K562 (cell line): ENCODE data around the gene LIMCH1. TPM values are rescaled to one million over a fixed set of nuclear protein-coding genes. Genes with fewer than 3 reads are reported as not detected.

Source experiments
- ATAC-seq: fragments of 200-7000 bp; cut with Tn5 transposase; 3 replicates; pipeline ENCODE4 v1.9.1; 2020; ENCODE audit warnings: moderate library complexity
- BruUV-seq: library from RNA; stranded (reverse); fragments of 400-500 nt; replicated peaks from 2 replicates; lab custom pipeline; 2021; lab: Mats Ljungman, UMichigan
- CTCF ChIA-PET: fragments of 300-600 bp; formaldehyde crosslinking; extraction: SDS; loops from one replicate; lab custom pipeline; 2021; ENCODE audit warnings: low intra/inter-chr PET ratio; lab: Yijun Ruan, JAX
- POLR2A ChIA-PET: fragments of 300-600, 350-650 bp; sonication (Branson Sonifier 250); formaldehyde crosslinking; extraction: SDS; loops from one replicate; lab custom pipeline; 2021; ENCODE audit warnings: antibody characterized with exemption, inconsistent platforms; lab: Yijun Ruan, JAX
- DNase-seq, 4 experiments: peaks; one replicate each; pipeline versions ENCODE4 v3.0.0 to v3.0.0-alpha.2; 2011 to 2018; ENCODE audit warnings: low spot score in 3 of 4, mixed read lengths in 3 of 4; ENCODE audit errors: extremely low read depth in 1 of 4
- FAIRE-seq: peaks from 2 replicates; lab custom pipeline; 2011; peaks lifted over from hg19 to GRCh38; lab: Jason Lieb, UNC
- H2AFZ ChIP-seq: 2 replicates; pipeline ENCODE4 v1.6.0; 2011; ENCODE audit warnings: low read depth, low read length, control low read depth, inconsistent platforms
- H3K27ac ChIP-seq: fragments of 200-600 bp; 3 replicates; pipeline ENCODE4 v1.8.0; 2011; ENCODE audit warnings: low read depth, mild to moderate bottlenecking, control low read depth, inconsistent platforms, low read length, moderate library complexity, mixed read lengths; ENCODE audit errors: extremely low read depth
- H3K27me3 ChIP-seq, 2 experiments: fragments of 300-600 bp in 1 of 2; 2 replicates in 1 of 2; 3 replicates in 1 of 2; pipeline versions ENCODE4 v1.6.0 to v1.8.0; 2011; ENCODE audit warnings: inconsistent platforms in 2 of 2, low read length in 2 of 2, mild to moderate bottlenecking in 1 of 2, mixed read lengths in 1 of 2, moderate library complexity in 1 of 2; ENCODE audit not compliant: control insufficient read depth in 2 of 2, insufficient read depth in 2 of 2
- H3K36me3 ChIP-seq: fragments of 300-600 bp; 3 replicates; pipeline ENCODE4 v1.8.0; 2011; ENCODE audit warnings: mild to moderate bottlenecking, low read length, inconsistent platforms; ENCODE audit not compliant: control insufficient read depth, insufficient read depth
- H3K4me1 ChIP-seq, 2 experiments: fragments of 200-600 bp in 1 of 2; replicated peaks in 1 of 2; 2 replicates in 1 of 2; 3 replicates in 1 of 2; pipeline versions ENCODE4 v1.5.1 to v1.8.0; 2011; ENCODE audit warnings: inconsistent platforms in 2 of 2, low read length in 2 of 2, mild to moderate bottlenecking in 1 of 2, mixed read lengths in 1 of 2, moderate library complexity in 1 of 2; ENCODE audit not compliant: control insufficient read depth in 2 of 2, insufficient read depth in 2 of 2
- H3K4me2 ChIP-seq: 2 replicates; pipeline ENCODE4 v1.6.1; 2011; ENCODE audit warnings: low read length, control low read depth, inconsistent platforms, mixed read lengths; ENCODE audit not compliant: insufficient read depth
- H3K4me3 ChIP-seq: fragments of 200-600 bp; sonication (generic), shearing (Covaris generic); 2 replicates; pipeline ENCODE4 v1.5.1; 2016; ENCODE audit warnings: control low read depth, inconsistent platforms
- H3K79me2 ChIP-seq: fragments of 200-600 bp; 3 replicates; pipeline ENCODE4 v1.8.0; 2011; ENCODE audit warnings: low read length, inconsistent platforms; ENCODE audit not compliant: control insufficient read depth, insufficient read depth
- H3K9ac ChIP-seq, 2 experiments: 2 replicates each; pipeline versions ENCODE4 v1.6.0 to v1.6.1; 2011; ENCODE audit warnings: low read depth in 2 of 2, low read length in 2 of 2, control low read depth in 1 of 2, inconsistent platforms in 1 of 2, mild to moderate bottlenecking in 1 of 2, mixed read lengths in 1 of 2; ENCODE audit not compliant: insufficient read depth in 1 of 2
- H3K9me1 ChIP-seq: one replicate; pipeline ENCODE4 v1.6.0; 2011; ENCODE audit warnings: inconsistent platforms, mild to moderate bottlenecking, low read length, moderate library complexity; ENCODE audit not compliant: control insufficient read depth, insufficient read depth
- H3K9me3 ChIP-seq: replicated peaks from 2 replicates; pipeline ENCODE4 v1.5.1; 2011; ENCODE audit warnings: low read depth, low read length, inconsistent platforms; ENCODE audit not compliant: control insufficient read depth, insufficient read depth
- H4K20me1 ChIP-seq: replicated peaks from 2 replicates; pipeline ENCODE4 v1.6.1; 2011; ENCODE audit warnings: low read length, inconsistent platforms, mixed read lengths; ENCODE audit not compliant: control insufficient read depth, insufficient read depth
- HNRNPUL1 ChIP-seq: fragments of 200-400 bp; formaldehyde crosslinking; IDR thresholded peaks from 2 replicates; pipeline ENCODE4 v1.6.1; 2017; ENCODE audit warnings: low read length
- NFE2 ChIP-seq: IDR thresholded peaks from 2 replicates; pipeline ENCODE4 v1.6.1; 2014; ENCODE audit warnings: antibody characterized with exemption, low read depth
- STAG1 ChIP-seq: sonication (generic); formaldehyde crosslinking; IDR thresholded peaks from 2 replicates; pipeline ENCODE4 v1.5.0; 2020; ENCODE audit warnings: missing genetic modification reagents, borderline replicate concordance
- STAT6 ChIP-seq: sonication (generic); formaldehyde crosslinking; IDR thresholded peaks from 2 replicates; pipeline ENCODE4 v1.8.1; 2023; ENCODE audit warnings: mild to moderate bottlenecking, missing genetic modification reagents
- TAF15 ChIP-seq: fragments of 200-400 bp; formaldehyde crosslinking; IDR thresholded peaks from 2 replicates; pipeline ENCODE4 v1.6.1; 2017; ENCODE audit warnings: mild to moderate bottlenecking, low read depth, low read length, moderate library complexity
- TEAD4 ChIP-seq, 2 experiments: sonication (generic) in 1 of 2; formaldehyde crosslinking in 1 of 2; IDR thresholded peaks; 2 replicates each; pipeline versions ENCODE4 v1.6.1 to v1.8.0; 2012 to 2022; ENCODE audit warnings: borderline replicate concordance in 1 of 2, inconsistent platforms in 1 of 2, low read length in 1 of 2, mild to moderate bottlenecking in 1 of 2, missing genetic modification reagents in 1 of 2
- ZC3H11A ChIP-seq: IDR thresholded peaks from 2 replicates; pipeline ENCODE4 v1.6.1; 2012; ENCODE audit warnings: low read depth, low read length, improper control_type of control experiment
- WGBS: fragments of 100-300 bp; shearing (Covaris generic); methylation state at CpG from one replicate; pipeline ENCODE4 v1.1.6; 2016; ENCODE audit warnings: low coverage, mixed read lengths; ENCODE audit not compliant: insufficient coverage; ENCODE audit errors: missing lambda C conversion rate; 5-methylcytosine and 5-hydroxymethylcytosine counted together
- in situ Hi-C: fragments of 300-500 bp; cut with MboI; formaldehyde crosslinking; loops from 4 replicates; pipeline ENCODE4 v1.15.0; 2018; ENCODE audit warnings: inconsistent platforms, mixed read lengths
- intact Hi-C: fragments of 100-400 bp; cut with micrococcal nuclease; formaldehyde crosslinking; loops from 2 replicates; pipeline ENCODE4 v1.14.2; 2022
- polyA plus RNA-seq, 8 experiments: library from polyadenylated mRNA; depleted of rRNA in 4 of 8; stranded (reverse) in 5 of 8; unstranded in 3 of 8; fragments of >200 nt; fragmentation: Nextera tagmentation in 2 of 8; fragmentation: Illumina TruSeq in 1 of 8; extraction: Ambion mirVana in 2 of 8; extraction: Trizol in 1 of 8; gene quantifications; 2 replicates each; pipeline versions ENCODE4 v1.2.1 to v1.2.3, GENCODE V29; 2011 to 2014; ENCODE audit warnings: inconsistent platforms in 1 of 8, missing spikeins in 1 of 8
- total RNA-seq, 7 experiments: library from RNA; depleted of rRNA in 6 of 7; stranded (reverse); fragments of >200 nt in 6 of 7; fragmentation: Illumina TruSeq in 2 of 7; extraction: Trizol in 2 of 7; gene quantifications; 2 replicates each; pipeline versions ENCODE4 v1.2.1 to v1.2.3, GENCODE V29; 2011 to 2021; ENCODE audit warnings: low replicate concordance in 1 of 7

LIMCH1 gene
- total and polyA plus RNA-seq, 9 of the 15 experiments (the other 6 are each of a cell fraction or from before 2014, with no cell fraction given): 0.35 TPM; not detected in 8

GRCh38 chr4:41718907-41719306 is 180.9 kb downstream of the LIMCH1 start (continued):
- TF ChIP-seq STAT6 (CRISPR knock-in tag): no peak
- TF ChIP-seq, all 486 proteins: peak for 0

GRCh38 chr4:41719417-41719816 is 181.5 kb downstream of the LIMCH1 start:
- H3K4me2 ChIP-seq: no peak overlapping the region
- H4K20me1 ChIP-seq: no peaks in the 10 kb centered on the region
- no peaks in the 10 kb centered on the region for H3K27me3 ChIP-seq
- no peak overlapping the region for H3K27ac ChIP-seq
- H3K4me1 ChIP-seq: no peaks in the 10 kb centered on the region
- WGBS: 0% methylated on average over 2 of the region's 2 CpGs
- FAIRE-seq: no peak
- BruUV-seq: no TSS peak
- H3K9ac ChIP-seq: no peak overlapping the region
- H3K79me2 ChIP-seq: no peaks in the 10 kb centered on the region
- in situ Hi-C loops (no loop called here), intact Hi-C loops (no loop called here)
- ATAC-seq: no peak
- no peaks in the 10 kb centered on the region for H3K9me3 ChIP-seq
- no peaks in the 10 kb centered on the region for H3K9me1 ChIP-seq
- TF ChIP-seq HNRNPUL1 (no peak), TEAD4 (IDR thresholded peaks at IDR 0.05; ENCODE audit: low read length) (no peak), TEAD4 (CRISPR knock-in tag; IDR thresholded peaks at IDR 0.05; ENCODE audit: borderline replicate concordance) (no peak), STAG1 (no peak), TAF15 (no peak), NFE2 (no peak), ZC3H11A (no peak)
- CTCF ChIA-PET: no interaction called here
- POLR2A ChIA-PET: no interaction called here
- no peak overlapping the region for H3K4me3 ChIP-seq
- H3K36me3 ChIP-seq: no peaks in the 10 kb centered on the region
- no peak overlapping the region for H2AFZ ChIP-seq
- no peak for DNase-seq
